Activated naive CD4-positive, alpha-beta T cell treated with anti-CD3 and anti-CD28 coated beads, Interleukin-2, amount 10 ng/mL, durations not matched to agents 7 days and 5 days (primary cell): ENCODE data around the gene GM2A.
"Not testable (repeated sequence)": the region's sequence is repeated elsewhere in the genome, so short reads cannot be mapped to it uniquely, and the experiment has no call there.

ENCODE experiments used
- CTCF ChIA-PET: fragments of 350-600 bp; sonication (Branson Sonifier 250); formaldehyde crosslinking; loops from one replicate; lab custom pipeline; 2021; ENCODE audit warnings: antibody characterized with exemption; lab: Charles Lee
- DNase-seq: peaks from one replicate; pipeline ENCODE4 v3.0.0-alpha.2; 2020
- H3K27ac Mint-ChIP-seq: one replicate; pipeline ENCODE4 v1.8.0; 2021; ENCODE audit warnings: mild to moderate bottlenecking, moderate library complexity, mixed read lengths
- H3K27me3 Mint-ChIP-seq: one replicate; pipeline ENCODE4 v1.8.0; 2021; ENCODE audit warnings: mild to moderate bottlenecking, mixed read lengths
- H3K36me3 Mint-ChIP-seq: one replicate; pipeline ENCODE4 v1.8.0; 2021; ENCODE audit warnings: mixed read lengths
- H3K4me1 Mint-ChIP-seq: one replicate; pipeline ENCODE4 v1.8.0; 2021; ENCODE audit warnings: mixed read lengths
- H3K4me3 Mint-ChIP-seq: one replicate; pipeline ENCODE4 v1.8.0; 2021; ENCODE audit warnings: mild to moderate bottlenecking, moderate library complexity, mixed read lengths
- H3K9me3 Mint-ChIP-seq: one replicate; pipeline ENCODE4 v1.8.0; 2021; ENCODE audit warnings: mixed read lengths

The GM2A gene

GRCh38 chr5:151296478-151296830 is 43.5 kb downstream of the GM2A start:
- peaks cover 6% of the 10 kb centered on the region for H3K27me3 Mint-ChIP-seq
- no peak for DNase-seq
- no peaks in the 10 kb centered on the region for H3K9me3 Mint-ChIP-seq
- CTCF ChIA-PET = no interaction called here
- no peak overlapping the region for H3K4me3 Mint-ChIP-seq
- peaks cover 6% of the 10 kb centered on the region for H3K4me1 Mint-ChIP-seq
- H3K27ac Mint-ChIP-seq = no peak overlapping the region
- H3K36me3 Mint-ChIP-seq = no peaks in the 10 kb centered on the region

GRCh38 chr5:151296974-151297373 is 44.0 kb downstream of the GM2A start:
- CTCF ChIA-PET = no interaction called here
- no peak overlapping the region for H3K27ac Mint-ChIP-seq
- no peak for DNase-seq
- H3K4me1 Mint-ChIP-seq = peaks cover 6% of the 10 kb centered on the region
- no peaks in the 10 kb centered on the region for H3K36me3 Mint-ChIP-seq
- H3K4me3 Mint-ChIP-seq = no peak overlapping the region
- H3K9me3 Mint-ChIP-seq = no peaks in the 10 kb centered on the region
- peaks cover 7% of the 10 kb centered on the region for H3K27me3 Mint-ChIP-seq

GRCh38 chr5:151298063-151298855 is 45.3 kb downstream of the GM2A start:
- peaks cover 6% of the 10 kb centered on the region for H3K4me1 Mint-ChIP-seq
- H3K27ac Mint-ChIP-seq = no peak overlapping the region
- H3K4me3 Mint-ChIP-seq = no peak overlapping the region
- CTCF ChIA-PET = no interaction called here
- DNase-seq = no peak
- no peaks in the 10 kb centered on the region for H3K36me3 Mint-ChIP-seq
- peaks cover 14% of the 10 kb centered on the region for H3K27me3 Mint-ChIP-seq
- no peaks in the 10 kb centered on the region for H3K9me3 Mint-ChIP-seq

GRCh38 chr5:151303666-151304065 is 50.7 kb downstream of the GM2A start, which contains the start of gene SLC36A3:
SLC36A3 (minus strand) TSS chr5:151303766; CDS start chr5:151303354, 412 bp downstream.
- Mint-ChIP-seq H3K27ac (no peak within 1 kb of the TSS), H3K9me3 (no peaks in the 10 kb centered on the region), H3K4me1 (no peaks in the 10 kb centered on the region), H3K36me3 (no peaks in the 10 kb centered on the region), H3K4me3 (no peak within 1 kb of the TSS), H3K27me3 (peaks cover 26% of the 10 kb centered on the region)
- no peak for DNase-seq
- CTCF ChIA-PET = no interaction called here

GRCh38 chr5:151309266-151309665 is 56.3 kb downstream of the GM2A start:
- H3K27ac Mint-ChIP-seq, CTCF ChIA-PET, H3K9me3 Mint-ChIP-seq, H3K36me3 Mint-ChIP-seq, H3K4me1 Mint-ChIP-seq, H3K4me3 Mint-ChIP-seq, DNase-seq: not testable (repeated sequence)
- H3K27me3 Mint-ChIP-seq = peaks cover 26% of the 10 kb centered on the region

- DNase-seq, H3K9me3 Mint-ChIP-seq, H3K4me3 Mint-ChIP-seq, CTCF ChIA-PET, H3K27ac Mint-ChIP-seq, H3K36me3 Mint-ChIP-seq, H3K4me1 Mint-ChIP-seq: not testable (repeated sequence)
- H3K27me3 Mint-ChIP-seq = peaks cover 28% of the 10 kb centered on the region
Measured at GRCh38 chr5:151309821-151310220, 56.8 kb downstream of the GM2A start.

- Mint-ChIP-seq H3K27me3 (peaks cover 23% of the 10 kb centered on the region), H3K9me3 (peaks cover 9% of the 10 kb centered on the region), H3K4me3 (no peak overlapping the region), H3K4me1 (no peaks in the 10 kb centered on the region), H3K27ac (no peak overlapping the region), H3K36me3 (no peaks in the 10 kb centered on the region)
- no peak for DNase-seq
- CTCF ChIA-PET = no interaction called here
Measured at GRCh38 chr5:151310932-151311331, 57.9 kb downstream of the GM2A start.

- Mint-ChIP-seq H3K36me3 (no peaks in the 10 kb centered on the region), H3K4me1 (no peaks in the 10 kb centered on the region), H3K4me3 (no peak overlapping the region), H3K27ac (no peak overlapping the region), H3K27me3 (peaks cover 22% of the 10 kb centered on the region), H3K9me3 (peaks cover 9% of the 10 kb centered on the region)
- no peak for DNase-seq
- CTCF ChIA-PET = no interaction called here
Measured at GRCh38 chr5:151312756-151313324, 59.9 kb downstream of the GM2A start.

GRCh38 chr5:151313357-151313756 is 60.4 kb downstream of the GM2A start:
- Mint-ChIP-seq H3K36me3 (no peaks in the 10 kb centered on the region), H3K27ac (no peak overlapping the region), H3K9me3 (peaks cover 9% of the 10 kb centered on the region), H3K4me3 (no peak overlapping the region), H3K27me3 (peaks cover 22% of the 10 kb centered on the region), H3K4me1 (no peaks in the 10 kb centered on the region)
- no peak for DNase-seq
- CTCF ChIA-PET = interaction anchor here (0.6 to 0.9 kb wide), 2 partner anchors 24 to 89 kb away, joined by 3 to 4 read pairs; partner anchors contain the start of gene CCDC69

- no peak overlapping the region for H3K4me3 Mint-ChIP-seq
Measured at GRCh38 chr5:151315998-151316597, 63.1 kb downstream of the GM2A start.

GRCh38 chr5:151317871-151318270 is 64.9 kb downstream of the GM2A start:
- CTCF ChIA-PET = interaction anchor here (0.6 to 1.3 kb wide), 3 partner anchors 44 to 334 kb away, joined by 3 read pairs; no protein-coding TSS in a partner anchor
- DNase-seq = no peak
- H3K4me3 Mint-ChIP-seq = no peak overlapping the region
- H3K9me3 Mint-ChIP-seq = no peaks in the 10 kb centered on the region
- no peak overlapping the region for H3K27ac Mint-ChIP-seq
- no peaks in the 10 kb centered on the region for H3K4me1 Mint-ChIP-seq
- H3K36me3 Mint-ChIP-seq = no peaks in the 10 kb centered on the region
- H3K27me3 Mint-ChIP-seq = peaks cover 25% of the 10 kb centered on the region

More at GRCh38 chr5:151315998-151316597, 63.1 kb downstream of the GM2A start:
- Mint-ChIP-seq H3K36me3 (no peaks in the 10 kb centered on the region), H3K4me1 (no peaks in the 10 kb centered on the region), H3K9me3 (peaks cover 3% of the 10 kb centered on the region), H3K27ac (no peak overlapping the region), H3K27me3 (peaks cover 26% of the 10 kb centered on the region)
- CTCF ChIA-PET = interaction anchor here (0.6 to 1.9 kb wide), 18 partner anchors 11 to 401 kb away, joined by 3 to 6 read pairs (median 4); partner anchors contain the start of genes CCDC69 and GM2A
- peak; percentile 69 for DNase-seq

GRCh38 chr5:151318850-151319732 is 66.1 kb downstream of the GM2A start:
- no peak overlapping the region for H3K27ac Mint-ChIP-seq
- H3K36me3 Mint-ChIP-seq = no peaks in the 10 kb centered on the region
- peaks cover 21% of the 10 kb centered on the region for H3K27me3 Mint-ChIP-seq
- no peaks in the 10 kb centered on the region for H3K9me3 Mint-ChIP-seq
- H3K4me1 Mint-ChIP-seq = no peaks in the 10 kb centered on the region
- CTCF ChIA-PET = no interaction called here
- no peak for DNase-seq
- H3K4me3 Mint-ChIP-seq = no peak overlapping the region
